Measurements from ENCODE around the gene AKT1. TPM values are rescaled to one million over a fixed set of nuclear protein-coding genes. Genes with fewer than 3 reads are reported as not detected.
A peak's percentile ranks its signal among the peaks of the same experiment; 100 is the strongest.

Gene AKT1
- total RNA-seq, 1 experiment from 2014 or later: 123 TPM

- H3K4me3 ChIP-seq (ENCODE audit: low read depth, low read length, poor library complexity, severe bottlenecking): no peak overlapping the region
- H3K9me3 ChIP-seq (ENCODE audit: low read depth, low read length, poor library complexity, severe bottlenecking): no peaks in the 10 kb centered on the region
- TF ChIP-seq CTCF (conservative IDR thresholded peaks at IDR 0.05; ENCODE audit: low read depth, low read length): no peak
- no peak for TF ChIP-seq EZH2 (IDR thresholded peaks at IDR 0.05; ENCODE audit: borderline replicate concordance, low read depth, low read length, poor library complexity, severe bottlenecking)
- ChIA-PET POLR2A (ENCODE audit: low non-redundant PET) (no interaction called here), CTCF (no interaction called here)
- DNase-seq (ENCODE audit: low spot score): no peak
- intact Hi-C loops (cut with micrococcal nuclease; ENCODE audit: unreplicated experiment): loop anchor here (5.0 kb wide), 1 partner anchor 280 kb away; no protein-coding TSS in a partner anchor
- no peak overlapping the region for H3K27ac ChIP-seq (ENCODE audit: low read depth, low read length, poor library complexity, severe bottlenecking)
- peaks cover 29% of the 10 kb centered on the region for H3K36me3 ChIP-seq (ENCODE audit: insufficient read depth, low read length, poor library complexity, severe bottlenecking)
- no peaks in the 10 kb centered on the region for H3K27me3 ChIP-seq (replicated peaks; ENCODE audit: insufficient read depth, low read depth, low read length, poor library complexity)
- H3K4me1 ChIP-seq (ENCODE audit: insufficient read depth, low read length, poor library complexity, severe bottlenecking): peaks cover 5% of the 10 kb centered on the region
- BruUV-seq (replicated peaks): no TSS peak
Measured at GRCh38 chr14:104767634-104767918, 28.0 kb downstream of the AKT1 start.

- no peaks in the 10 kb centered on the region for H3K27me3 ChIP-seq (replicated peaks; ENCODE audit: insufficient read depth, low read depth, low read length, poor library complexity)
- H3K27ac ChIP-seq (ENCODE audit: low read depth, low read length, poor library complexity, severe bottlenecking): no peak overlapping the region
- H3K36me3 ChIP-seq (ENCODE audit: insufficient read depth, low read length, poor library complexity, severe bottlenecking): peaks cover 26% of the 10 kb centered on the region
- DNase-seq (ENCODE audit: low spot score): no peak
- ChIA-PET POLR2A (ENCODE audit: low non-redundant PET) (no interaction called here), CTCF (no interaction called here)
- no TSS peak for BruUV-seq (replicated peaks)
- no peaks in the 10 kb centered on the region for H3K9me3 ChIP-seq (ENCODE audit: low read depth, low read length, poor library complexity, severe bottlenecking)
- H3K4me3 ChIP-seq (ENCODE audit: low read depth, low read length, poor library complexity, severe bottlenecking): no peak overlapping the region
- TF ChIP-seq EZH2 (IDR thresholded peaks at IDR 0.05; ENCODE audit: borderline replicate concordance, low read depth, low read length, poor library complexity, severe bottlenecking) (no peak), CTCF (conservative IDR thresholded peaks at IDR 0.05; ENCODE audit: low read depth, low read length) (no peak)
- intact Hi-C loops (cut with micrococcal nuclease; ENCODE audit: unreplicated experiment): loop anchor here (5.0 kb wide), 1 partner anchor 280 kb away; no protein-coding TSS in a partner anchor
- H3K4me1 ChIP-seq (ENCODE audit: insufficient read depth, low read length, poor library complexity, severe bottlenecking): peaks cover 5% of the 10 kb centered on the region
Measured at GRCh38 chr14:104766863-104767633, 28.5 kb downstream of the AKT1 start.

- Histone ChIP-seq H3K27me3 (replicated peaks; ENCODE audit: insufficient read depth, low read depth, low read length, poor library complexity) (no peaks in the 10 kb centered on the region), H3K4me3 (ENCODE audit: low read depth, low read length, poor library complexity, severe bottlenecking) (no peak overlapping the region), H3K27ac (ENCODE audit: low read depth, low read length, poor library complexity, severe bottlenecking) (no peak overlapping the region), H3K9me3 (ENCODE audit: low read depth, low read length, poor library complexity, severe bottlenecking) (no peaks in the 10 kb centered on the region), H3K4me1 (ENCODE audit: insufficient read depth, low read length, poor library complexity, severe bottlenecking) (peaks cover 5% of the 10 kb centered on the region), H3K36me3 (ENCODE audit: insufficient read depth, low read length, poor library complexity, severe bottlenecking) (peaks cover 19% of the 10 kb centered on the region)
- intact Hi-C loops (cut with micrococcal nuclease; ENCODE audit: unreplicated experiment): loop anchor here (5.0 kb wide), 1 partner anchor 281 kb away; no protein-coding TSS in a partner anchor
- CTCF ChIA-PET: interaction anchor here (0.7 kb wide), 1 partner anchor 170 kb away, joined by 4 read pairs; no protein-coding TSS in a partner anchor
- no peak for DNase-seq (ENCODE audit: low spot score)
- POLR2A ChIA-PET (ENCODE audit: low non-redundant PET): interaction anchor here (0.6 kb wide), 1 partner anchor 14 kb away, joined by 3 read pairs; no protein-coding TSS in a partner anchor
- no peak for TF ChIP-seq EZH2 (IDR thresholded peaks at IDR 0.05; ENCODE audit: borderline replicate concordance, low read depth, low read length, poor library complexity, severe bottlenecking)
- TF ChIP-seq CTCF (conservative IDR thresholded peaks at IDR 0.05; ENCODE audit: low read depth, low read length): no peak
- TSS peak; percentile 17 for BruUV-seq (replicated peaks)
Measured at GRCh38 chr14:104766256-104766862, 29.2 kb downstream of the AKT1 start.
